Iris pigment epithelial cell (primary cell): Measurements from ENCODE around the gene ATRNL1.
"Not testable (repeated sequence)": the region's sequence is repeated elsewhere in the genome, so short reads cannot be mapped to it uniquely, and the experiment has no call there.

Experiments used
- DNase-seq: peaks from one replicate; pipeline ENCODE4 v3.0.0-alpha.2; 2011; ENCODE audit warnings: low read depth

Gene ATRNL1

GRCh38 chr10:115427611-115428010, 334.4 kb downstream of the ATRNL1 start:
- DNase-seq, result no peak

- DNase-seq, result peak; percentile 45
These were observed 339.1 kb downstream of the ATRNL1 start for GRCh38 chr10:115432188-115432819.

GRCh38 chr10:115436999-115437398, 343.8 kb downstream of the ATRNL1 start:
- DNase-seq, result no peak

GRCh38 chr10:115441907-115442545, 348.9 kb downstream of the ATRNL1 start:
- DNase-seq, result no peak

GRCh38 chr10:115456812-115457211, 363.6 kb downstream of the ATRNL1 start:
- no peak for DNase-seq

- DNase-seq, result no peak
These were observed 390.1 kb downstream of the ATRNL1 start for GRCh38 chr10:115483294-115483693.

- no peak for DNase-seq
These were observed 398.5 kb downstream of the ATRNL1 start for GRCh38 chr10:115491526-115492140.

GRCh38 chr10:115503546-115503945, 410.4 kb downstream of the ATRNL1 start:
- DNase-seq, result no peak

GRCh38 chr10:115514895-115515294, 421.7 kb downstream of the ATRNL1 start:
- DNase-seq, result no peak

GRCh38 chr10:115525141-115525540, 432.0 kb downstream of the ATRNL1 start:
- no peak for DNase-seq

- DNase-seq, result not testable (repeated sequence)
These were observed 434.5 kb downstream of the ATRNL1 start for GRCh38 chr10:115527682-115528081.

GRCh38 chr10:115536401-115536800, 443.2 kb downstream of the ATRNL1 start:
- DNase-seq, result not testable (repeated sequence)

- no peak for DNase-seq
These were observed 446.1 kb downstream of the ATRNL1 start for GRCh38 chr10:115539142-115539762.

- DNase-seq, result no peak
These were observed 462.8 kb downstream of the ATRNL1 start for GRCh38 chr10:115555887-115556402.

- no peak for DNase-seq
These were observed 465.1 kb downstream of the ATRNL1 start for GRCh38 chr10:115558252-115558651.

- DNase-seq, result no peak
These were observed 473.7 kb downstream of the ATRNL1 start for GRCh38 chr10:115566867-115567266.

- no peak for DNase-seq
These were observed 479.7 kb downstream of the ATRNL1 start for GRCh38 chr10:115572740-115573455.

GRCh38 chr10:115580239-115580638, 487.1 kb downstream of the ATRNL1 start:
- DNase-seq, result no peak

GRCh38 chr10:115593060-115593459, 499.9 kb downstream of the ATRNL1 start:
- no peak for DNase-seq

- no peak for DNase-seq
These were observed 511.5 kb downstream of the ATRNL1 start for GRCh38 chr10:115604627-115605026.

GRCh38 chr10:115606086-115606485, 512.9 kb downstream of the ATRNL1 start:
- peak; percentile 35 for DNase-seq

GRCh38 chr10:115606741-115607140, 513.6 kb downstream of the ATRNL1 start:
- no peak for DNase-seq
